Peyer's patch (tissue), 4 donors: ENCODE results near the gene TRAPPC3.

ENCODE experiments used
- POLR2A ChIP-seq, 2 donors: fragments of 450-650 bp; IDR thresholded peaks; one replicate each; pipeline ENCODE4 v1.5.1; 2017; ENCODE audit warnings: antibody characterized with exemption in 2 of 2, mild to moderate bottlenecking in 2 of 2, moderate library complexity in 2 of 2
- TF ChIP-seq, protein P1 (sequence below), 6 experiments: fragments of 450-650 bp in 4 of 6; fragments of 200-600 bp in 2 of 6; sonication (generic) in 1 of 6; IDR thresholded peaks; one replicate each; pipeline ENCODE4 v1.5.1; 2017 to 2019; ENCODE audit warnings: antibody characterized with exemption in 6 of 6, mild to moderate bottlenecking in 3 of 6, moderate library complexity in 1 of 6

DNA sequence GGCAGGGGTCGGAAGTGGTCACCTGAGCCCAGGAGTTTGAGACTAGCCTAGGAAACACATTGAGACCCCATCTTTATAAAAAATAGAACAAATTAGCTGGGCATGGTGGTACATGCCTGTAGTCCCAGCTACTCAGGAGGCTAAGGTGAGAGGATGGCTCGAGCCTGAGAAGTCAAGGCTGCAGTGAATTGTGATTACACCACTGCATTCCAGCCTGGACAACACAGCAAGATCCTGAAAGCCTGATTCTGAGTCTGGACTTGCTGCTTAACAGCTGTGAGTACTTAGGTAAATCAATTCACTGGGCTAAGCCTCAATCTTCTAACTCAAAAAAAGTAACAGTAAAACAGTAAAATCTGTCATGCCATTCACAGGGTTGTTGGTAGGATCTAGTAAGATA lies 4.9 kb downstream of the TRAPPC3 start:
- TF ChIP-seq, protein P1, sequence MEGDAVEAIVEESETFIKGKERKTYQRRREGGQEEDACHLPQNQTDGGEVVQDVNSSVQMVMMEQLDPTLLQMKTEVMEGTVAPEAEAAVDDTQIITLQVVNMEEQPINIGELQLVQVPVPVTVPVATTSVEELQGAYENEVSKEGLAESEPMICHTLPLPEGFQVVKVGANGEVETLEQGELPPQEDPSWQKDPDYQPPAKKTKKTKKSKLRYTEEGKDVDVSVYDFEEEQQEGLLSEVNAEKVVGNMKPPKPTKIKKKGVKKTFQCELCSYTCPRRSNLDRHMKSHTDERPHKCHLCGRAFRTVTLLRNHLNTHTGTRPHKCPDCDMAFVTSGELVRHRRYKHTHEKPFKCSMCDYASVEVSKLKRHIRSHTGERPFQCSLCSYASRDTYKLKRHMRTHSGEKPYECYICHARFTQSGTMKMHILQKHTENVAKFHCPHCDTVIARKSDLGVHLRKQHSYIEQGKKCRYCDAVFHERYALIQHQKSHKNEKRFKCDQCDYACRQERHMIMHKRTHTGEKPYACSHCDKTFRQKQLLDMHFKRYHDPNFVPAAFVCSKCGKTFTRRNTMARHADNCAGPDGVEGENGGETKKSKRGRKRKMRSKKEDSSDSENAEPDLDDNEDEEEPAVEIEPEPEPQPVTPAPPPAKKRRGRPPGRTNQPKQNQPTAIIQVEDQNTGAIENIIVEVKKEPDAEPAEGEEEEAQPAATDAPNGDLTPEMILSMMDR (IDR thresholded peaks at IDR 0.05): no peak
- TF ChIP-seq POLR2A (IDR thresholded peaks at IDR 0.05): no peak
